HG03558 (cell line): Measurements from ENCODE around the gene TACC2.

ENCODE experiments used
- ATAC-seq: cut with Tn5 transposase; IDR thresholded peaks from one replicate; pipeline ENCODE4 v1.9.1; 2021; ENCODE audit warnings: moderate number of reproducible peaks; ENCODE audit not compliant: unreplicated experiment; ENCODE audit errors: extremely low read depth

Gene TACC2

DNA sequence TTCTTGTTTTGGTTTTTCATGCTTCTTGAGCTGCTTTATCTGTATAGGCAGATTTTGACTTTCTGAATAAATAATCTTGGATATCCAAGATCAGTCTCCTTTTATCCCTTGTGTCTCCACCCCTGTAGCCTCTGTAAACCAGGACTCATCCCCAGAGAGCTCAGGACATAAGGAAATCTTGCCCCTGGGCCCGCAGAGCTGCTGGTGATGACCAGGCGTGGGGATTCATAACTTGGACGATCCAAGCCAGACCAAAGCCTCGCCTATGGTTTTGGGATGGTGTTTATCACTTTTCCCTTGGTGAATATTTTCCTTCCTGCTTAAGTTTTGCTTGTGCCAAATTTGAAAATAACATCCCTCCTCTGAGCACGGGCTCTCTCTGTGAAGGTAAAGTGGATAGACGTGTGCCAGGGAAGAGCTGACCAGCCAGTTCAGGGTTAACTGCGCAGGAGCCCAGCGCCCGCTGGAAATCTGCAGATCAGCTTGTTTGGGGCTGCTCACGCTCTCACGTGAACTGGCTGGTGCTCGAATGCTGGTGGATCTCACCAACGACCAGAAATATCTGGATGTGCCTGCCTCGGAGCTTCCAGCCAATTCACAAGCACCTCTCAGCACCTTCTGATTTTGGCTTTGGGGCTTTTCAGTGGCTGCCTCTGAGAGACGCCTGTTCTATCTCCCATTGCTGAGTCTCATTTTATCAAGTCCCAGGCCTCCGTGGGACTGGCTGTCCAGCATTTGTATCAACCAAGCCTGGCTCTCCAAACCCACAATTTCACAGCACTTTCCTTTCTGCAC lies 150.1 kb downstream of the TACC2 start:
- ATAC-seq = no peak

DNA sequence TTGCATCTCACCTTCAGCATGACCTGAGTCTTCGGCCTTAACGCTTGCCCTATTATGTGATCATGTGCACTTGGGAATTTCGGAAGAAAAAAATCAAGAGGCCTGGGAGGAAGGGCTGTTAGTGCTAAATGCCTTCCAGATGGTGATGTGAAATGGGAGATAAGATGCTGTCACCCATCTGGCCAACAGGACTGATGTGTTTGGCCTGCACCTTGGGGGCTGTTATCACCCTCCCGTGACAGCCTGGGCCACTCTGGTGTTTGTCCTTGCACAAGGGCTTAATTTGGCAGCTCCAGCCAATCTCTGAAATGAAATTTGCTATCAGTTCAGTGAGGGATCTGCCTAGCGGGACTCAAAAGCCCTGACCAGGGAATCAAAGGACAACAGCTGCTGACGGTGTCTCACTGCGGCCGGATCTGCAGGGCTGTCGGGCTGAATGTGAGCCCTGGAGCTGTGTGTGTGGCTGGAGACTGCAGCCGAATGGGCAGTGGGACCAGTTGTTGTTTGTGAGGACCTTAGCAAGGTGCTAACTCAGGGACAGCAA lies 150.7 kb downstream of the TACC2 start:
- no peak for ATAC-seq

DNA sequence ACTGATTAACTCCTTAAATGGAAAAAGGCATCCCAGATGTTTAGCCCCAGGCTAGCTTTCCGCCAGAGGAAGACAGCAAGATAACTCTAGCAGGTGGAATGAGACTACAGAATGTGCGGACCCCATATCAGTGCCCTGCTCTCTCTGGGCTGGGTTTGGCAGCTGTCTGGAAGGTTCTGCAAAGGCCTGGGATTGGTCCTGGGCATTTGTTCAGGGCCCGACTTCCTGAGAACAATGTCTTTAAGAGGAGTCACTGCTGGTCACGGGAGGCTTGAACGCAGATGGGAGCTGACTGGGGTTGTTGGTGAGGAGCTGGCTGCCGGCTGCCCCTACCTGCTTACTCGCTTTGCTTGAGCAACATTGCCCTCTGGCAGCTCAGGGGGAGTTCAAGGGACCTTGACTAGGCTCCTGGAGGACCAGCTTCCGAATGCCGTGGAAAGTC lies 151.5 kb downstream of the TACC2 start:
- ATAC-seq = no peak

DNA sequence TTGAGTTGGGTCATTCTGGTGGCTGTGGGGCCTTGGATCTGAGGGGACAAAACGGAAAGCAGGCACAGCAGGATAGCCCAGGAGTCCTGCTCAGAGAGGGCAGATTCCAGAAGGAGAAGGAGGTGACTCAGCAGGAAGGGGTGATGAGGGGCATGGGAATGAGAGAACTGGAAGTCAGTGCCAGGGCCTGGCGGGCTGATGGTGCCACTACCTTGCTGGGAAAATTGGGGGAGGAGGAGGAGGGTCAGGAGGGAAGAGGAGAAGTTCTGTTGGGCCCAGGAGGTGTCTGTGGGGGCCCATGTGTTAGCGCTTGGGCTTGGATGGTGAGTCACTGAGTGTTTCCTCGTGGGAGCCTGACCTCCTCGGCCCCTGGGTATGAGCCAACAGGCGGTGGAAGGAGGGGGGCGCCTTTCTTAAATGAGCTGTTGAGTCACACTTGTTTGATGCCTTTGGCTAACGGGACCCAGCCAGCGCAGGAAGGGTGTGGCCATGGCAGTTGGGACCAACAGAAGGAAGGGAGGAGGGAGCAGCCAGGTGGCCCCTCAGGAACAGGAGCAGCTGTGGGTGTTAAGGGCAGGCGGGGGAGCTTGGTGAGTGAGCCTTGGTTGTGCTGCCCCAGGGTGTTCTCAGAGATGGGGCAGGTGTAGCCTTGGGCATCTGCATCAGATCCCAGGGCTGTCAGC lies 152.1 kb downstream of the TACC2 start:
- ATAC-seq = no peak

DNA sequence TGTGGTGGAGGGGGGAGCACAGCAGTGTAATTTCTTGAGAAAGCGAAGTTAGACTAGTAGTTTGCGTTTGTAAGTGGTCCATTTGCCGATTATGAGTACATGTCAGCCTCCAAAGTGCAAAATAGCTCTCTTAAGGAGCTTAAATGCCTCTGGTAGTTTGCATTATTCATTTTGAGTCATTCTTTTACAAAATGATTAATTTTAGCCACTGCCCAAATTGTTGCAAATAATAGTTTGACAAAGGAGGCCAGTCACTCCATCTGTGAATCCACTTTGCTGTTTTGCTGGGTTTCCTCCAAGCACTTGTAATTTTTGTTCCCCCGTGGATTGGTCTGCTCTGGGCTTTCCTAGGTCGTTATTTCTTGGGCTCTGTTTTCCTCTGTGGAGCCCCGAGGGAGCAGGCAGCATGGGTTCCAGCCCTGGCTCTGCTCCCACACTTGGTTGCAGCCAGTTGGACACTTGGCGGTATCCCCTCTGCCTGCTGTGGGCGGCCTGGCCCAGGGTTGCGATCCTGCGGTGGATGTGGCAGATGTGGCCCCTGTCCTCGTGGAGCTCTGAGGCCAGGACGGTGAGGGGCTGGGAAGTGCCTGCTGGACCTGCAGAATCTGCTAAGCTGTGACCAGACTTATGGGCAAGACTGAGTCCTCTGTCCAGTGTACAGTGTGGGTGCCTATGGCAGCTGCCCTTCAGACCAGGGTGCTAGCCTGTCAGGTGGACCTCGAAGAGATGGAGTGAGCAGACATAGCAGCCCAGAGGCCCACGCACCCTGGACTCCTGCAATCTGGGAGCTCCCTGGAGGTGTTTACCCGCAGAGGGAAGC lies 153.1 kb downstream of the TACC2 start:
- ATAC-seq = no peak

DNA sequence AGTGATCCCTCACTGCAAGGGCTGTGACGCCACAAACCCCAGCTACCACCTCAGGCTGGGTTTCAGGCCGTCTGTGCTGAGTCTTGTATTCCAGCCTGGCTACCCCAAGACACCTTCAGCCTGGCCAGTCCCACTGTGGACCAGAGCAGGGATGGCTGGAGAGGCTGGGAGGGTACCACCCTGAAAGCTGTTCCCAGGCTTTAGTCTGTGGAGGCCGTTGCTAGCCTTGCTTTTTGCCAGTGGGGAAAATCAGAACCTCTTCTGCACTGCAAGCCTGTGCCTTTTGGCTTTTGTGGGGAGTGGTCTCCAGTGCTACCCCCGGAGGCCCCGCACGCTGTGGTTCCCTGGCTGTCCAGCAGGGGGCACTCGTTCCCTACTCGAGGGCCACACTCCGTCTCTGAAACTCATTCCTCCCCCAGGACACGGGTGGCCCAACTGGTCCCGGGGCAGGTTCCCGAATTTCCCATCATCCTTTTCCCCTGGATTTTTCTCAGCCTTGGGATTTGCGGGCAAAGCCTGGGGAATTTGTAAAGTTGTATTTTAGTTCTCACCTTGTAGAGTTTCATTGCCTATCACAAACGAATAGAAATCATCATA lies 153.8 kb downstream of the TACC2 start:
- no peak for ATAC-seq

DNA sequence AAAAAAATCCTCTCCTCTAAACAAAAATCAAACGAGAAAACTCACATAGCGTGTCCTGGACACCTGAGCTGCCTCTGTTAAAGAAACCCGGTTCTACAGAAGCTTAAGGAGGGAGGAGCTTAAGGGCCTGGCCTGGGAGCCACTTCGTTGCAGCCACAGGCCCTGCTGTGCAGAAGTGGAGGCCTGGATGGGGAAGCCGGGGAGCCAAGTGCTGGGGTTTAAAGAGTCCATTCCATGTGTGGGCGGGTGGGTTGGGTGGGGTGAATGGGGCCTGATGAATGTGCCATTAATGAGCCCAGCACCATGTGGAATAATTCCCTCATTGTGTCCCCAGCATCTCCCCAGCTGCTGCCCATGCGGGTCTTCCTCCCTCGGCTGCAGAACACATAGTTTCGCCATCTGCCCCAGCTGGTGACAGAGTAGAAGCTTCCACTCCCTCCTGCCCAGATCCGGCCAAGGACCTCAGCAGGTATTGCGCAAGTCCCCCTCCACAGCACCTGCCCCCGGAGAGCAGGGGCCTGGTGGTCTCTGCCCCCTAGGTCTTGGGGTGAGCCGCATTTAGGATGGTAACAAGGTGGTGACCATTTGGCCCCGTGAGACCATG lies 154.4 kb downstream of the TACC2 start:
- no peak for ATAC-seq

DNA sequence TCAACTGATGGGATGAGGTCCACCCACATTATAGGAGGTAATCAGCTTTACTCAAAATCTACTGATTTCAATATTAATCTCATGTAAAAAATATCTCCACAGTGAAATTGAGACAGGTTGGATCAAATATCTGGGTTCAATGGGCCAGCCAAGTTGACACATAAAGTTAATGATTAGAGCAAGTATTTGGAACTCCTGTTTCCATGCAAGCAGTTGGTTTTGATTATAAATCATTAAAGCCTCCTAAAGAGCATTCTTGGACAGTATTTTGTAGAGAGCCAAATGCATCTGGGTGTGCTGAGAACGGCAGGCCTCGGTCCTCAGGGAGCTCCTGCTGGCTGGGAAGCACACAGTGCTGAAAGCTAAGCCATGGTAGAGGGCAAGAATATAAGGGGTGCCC lies 155.2 kb downstream of the TACC2 start:
- no peak for ATAC-seq

DNA sequence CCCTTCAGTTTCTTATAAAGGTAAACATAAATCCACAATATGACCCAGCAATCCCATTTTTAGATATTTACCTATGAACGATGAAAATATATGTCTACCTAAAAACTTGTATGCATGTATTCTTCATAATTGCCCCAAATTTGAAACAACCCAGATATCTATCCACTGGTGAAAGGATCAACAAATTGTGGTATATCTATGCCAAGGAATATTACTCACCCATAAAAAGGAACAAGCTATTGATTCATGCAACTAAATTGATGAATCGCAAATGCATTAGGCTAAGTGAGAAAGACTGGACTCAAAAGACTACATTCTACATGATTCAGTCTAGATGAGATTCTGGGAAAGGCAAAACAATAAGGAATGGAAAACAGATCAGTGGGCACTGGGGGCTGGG lies 156.2 kb downstream of the TACC2 start:
- ATAC-seq = no peak

DNA sequence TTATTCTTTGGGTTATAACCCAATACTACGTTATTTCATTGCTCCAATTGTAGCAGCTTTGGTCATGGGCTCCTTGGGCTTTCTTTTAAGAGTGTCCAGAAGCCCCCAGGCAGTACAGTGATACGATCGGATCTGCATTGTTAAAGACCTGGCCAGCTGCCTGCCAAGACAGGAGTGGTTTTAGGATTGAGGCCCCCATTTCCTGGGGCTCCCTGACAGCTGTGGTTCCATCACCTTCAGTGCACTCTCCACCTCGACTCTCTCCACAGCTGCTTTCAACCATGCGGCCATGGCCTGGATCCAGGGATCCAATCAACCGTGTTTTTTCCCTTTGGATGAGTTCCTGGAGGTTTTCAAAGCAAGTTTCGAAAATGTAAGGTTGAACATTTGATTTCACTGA lies 158.7 kb downstream of the TACC2 start:
- ATAC-seq = no peak

DNA sequence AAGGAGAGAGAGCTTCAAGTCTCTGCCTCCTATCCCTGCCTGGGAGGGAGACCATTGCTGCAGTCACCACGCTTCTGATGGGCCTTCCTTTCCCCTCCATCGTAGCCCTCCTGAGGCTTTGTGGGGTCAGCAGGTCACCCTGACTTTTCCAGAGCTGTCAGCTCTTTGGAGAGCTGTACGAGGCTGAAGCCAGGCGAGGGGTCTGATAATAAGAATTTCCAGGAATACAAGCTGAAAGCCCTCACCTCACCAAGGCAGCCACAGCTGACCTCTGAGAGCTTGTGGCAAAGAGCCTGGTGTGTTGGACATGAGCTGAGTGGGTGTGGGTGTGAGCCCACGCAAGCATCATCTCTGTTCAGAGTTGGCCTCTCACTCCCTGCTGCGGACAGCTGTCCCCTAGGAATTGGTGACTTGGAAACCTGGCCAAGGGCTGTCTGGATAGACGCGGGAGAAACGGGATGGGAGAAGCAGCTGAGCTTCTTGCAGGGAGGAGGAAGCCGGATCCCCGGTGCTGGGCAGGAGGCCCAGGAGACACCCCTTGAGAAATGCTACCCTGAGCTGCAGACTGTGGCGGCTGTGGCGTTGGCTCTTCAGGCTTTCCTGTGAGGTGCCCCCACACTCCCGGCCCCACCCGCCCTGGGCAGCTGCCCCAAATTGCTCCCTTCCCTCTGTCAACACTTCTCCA lies 160.1 kb downstream of the TACC2 start:
- no peak for ATAC-seq

DNA sequence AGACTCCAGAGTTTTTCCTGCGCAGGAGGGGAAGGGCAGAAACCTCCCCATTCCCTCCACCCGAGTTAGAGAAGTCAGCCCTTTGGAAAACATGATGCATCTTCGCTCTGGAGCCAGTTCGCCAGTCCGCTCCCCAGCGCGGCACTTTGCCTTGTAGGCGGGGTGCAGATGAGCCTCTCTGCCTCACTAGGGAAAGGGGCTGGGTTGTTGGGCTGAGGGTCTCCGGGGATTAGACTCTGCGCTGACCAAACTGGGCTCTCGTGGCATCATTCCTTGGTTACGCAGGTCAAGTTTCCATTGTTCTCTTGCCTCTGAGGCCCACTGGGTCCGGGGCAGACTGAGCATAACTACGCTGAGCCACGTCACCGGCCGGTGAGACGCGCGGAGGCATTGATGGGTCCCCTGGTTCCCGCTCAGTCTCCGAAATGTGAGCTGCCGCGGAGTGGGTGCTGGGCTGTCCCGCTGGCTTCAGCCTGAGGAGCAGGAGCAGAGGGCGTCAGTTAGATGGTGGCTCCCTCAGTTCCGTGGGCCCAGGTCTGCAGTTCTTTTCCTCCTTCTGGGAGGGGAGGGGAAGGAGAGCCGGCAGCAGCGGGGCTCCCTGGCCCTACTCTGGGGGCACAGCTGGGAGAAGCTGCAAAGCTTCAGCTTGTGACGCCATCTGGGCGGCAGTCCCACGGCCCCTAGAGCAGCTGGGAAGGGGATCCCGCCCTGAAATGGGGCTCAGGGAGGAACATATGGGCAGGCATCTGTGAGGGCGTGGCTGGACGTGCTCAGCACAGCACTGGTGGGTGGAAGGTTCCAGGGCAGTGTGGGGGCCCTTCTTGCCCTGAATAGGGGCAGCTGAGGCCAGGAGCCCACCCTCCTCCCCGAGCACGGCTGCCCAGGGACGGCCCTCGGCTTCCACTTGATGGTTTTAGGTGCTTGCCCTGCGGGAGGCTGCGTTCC lies 160.9 kb downstream of the TACC2 start:
- ATAC-seq = no peak

DNA sequence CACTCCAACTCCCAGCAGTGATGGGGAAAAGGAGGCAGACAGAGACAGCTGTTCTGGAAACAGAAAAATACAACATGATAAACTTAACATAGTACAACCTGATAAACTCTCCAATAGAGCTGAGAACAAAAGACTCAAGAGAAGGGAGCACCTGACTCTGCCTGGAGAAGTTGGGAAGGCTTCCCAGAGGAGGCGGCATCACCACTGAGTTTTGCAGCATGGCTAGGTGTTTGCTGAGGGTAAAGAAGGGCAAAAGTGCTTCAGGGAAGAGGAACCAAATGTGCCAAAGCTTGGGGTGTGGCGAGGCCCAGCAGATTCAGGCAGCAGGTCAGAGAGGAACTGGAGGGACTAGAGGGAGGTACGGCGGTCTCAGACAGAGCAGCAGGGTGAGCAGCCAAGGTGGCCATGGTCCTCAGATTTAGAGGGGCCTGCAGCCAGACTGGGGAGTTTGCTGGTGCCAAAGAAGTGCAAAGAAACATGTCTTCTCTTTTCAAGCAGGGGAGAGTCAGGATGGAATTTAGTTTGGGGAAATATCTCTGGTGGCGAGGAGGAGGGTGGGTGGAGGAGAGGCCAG lies 162.2 kb downstream of the TACC2 start:
- no peak for ATAC-seq

DNA sequence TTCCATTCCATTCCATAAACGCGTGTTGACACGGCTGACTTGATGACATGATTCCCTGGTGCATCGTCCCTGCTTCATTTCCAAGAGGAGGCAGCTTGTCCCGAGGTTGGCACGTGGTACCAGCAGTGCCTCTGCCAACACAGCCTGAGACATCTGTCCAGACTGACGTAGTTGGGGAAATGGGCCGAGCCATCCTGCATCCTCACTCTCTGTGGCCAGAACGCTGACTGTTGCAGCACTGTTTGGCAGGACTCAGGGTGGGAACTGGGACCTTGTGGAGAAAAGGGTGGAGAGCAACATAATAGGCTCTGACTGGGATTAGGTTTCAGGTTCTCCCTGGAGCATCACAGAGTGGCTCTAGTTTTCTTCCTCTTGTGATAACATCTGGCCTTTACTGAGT lies 163.6 kb downstream of the TACC2 start:
- ATAC-seq = no peak

DNA sequence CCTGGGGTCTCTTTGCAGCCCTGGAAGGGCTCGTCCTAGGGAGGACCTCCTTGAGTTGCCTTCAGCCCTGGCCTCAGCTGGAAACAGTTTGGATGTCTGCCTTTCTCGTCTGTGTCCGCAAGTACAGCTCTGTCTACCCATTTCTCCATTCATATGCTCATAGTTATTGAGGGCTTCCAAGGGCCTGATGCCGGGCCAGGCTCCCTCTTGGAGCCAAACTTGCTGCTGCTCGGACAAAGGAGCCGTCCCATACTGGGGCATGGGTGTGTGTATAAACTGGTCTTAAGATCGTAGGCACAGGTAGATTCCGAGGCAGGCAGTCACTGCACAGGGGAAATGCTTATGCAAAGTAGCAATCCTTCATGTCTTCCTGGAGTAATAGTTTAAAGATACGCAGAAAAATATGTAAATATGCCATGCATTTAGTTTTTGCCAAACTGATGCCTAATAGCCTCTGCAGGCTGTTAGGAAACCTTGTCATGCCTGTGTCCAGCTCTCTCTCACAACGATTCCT lies 165.1 kb downstream of the TACC2 start:
- no peak for ATAC-seq

DNA sequence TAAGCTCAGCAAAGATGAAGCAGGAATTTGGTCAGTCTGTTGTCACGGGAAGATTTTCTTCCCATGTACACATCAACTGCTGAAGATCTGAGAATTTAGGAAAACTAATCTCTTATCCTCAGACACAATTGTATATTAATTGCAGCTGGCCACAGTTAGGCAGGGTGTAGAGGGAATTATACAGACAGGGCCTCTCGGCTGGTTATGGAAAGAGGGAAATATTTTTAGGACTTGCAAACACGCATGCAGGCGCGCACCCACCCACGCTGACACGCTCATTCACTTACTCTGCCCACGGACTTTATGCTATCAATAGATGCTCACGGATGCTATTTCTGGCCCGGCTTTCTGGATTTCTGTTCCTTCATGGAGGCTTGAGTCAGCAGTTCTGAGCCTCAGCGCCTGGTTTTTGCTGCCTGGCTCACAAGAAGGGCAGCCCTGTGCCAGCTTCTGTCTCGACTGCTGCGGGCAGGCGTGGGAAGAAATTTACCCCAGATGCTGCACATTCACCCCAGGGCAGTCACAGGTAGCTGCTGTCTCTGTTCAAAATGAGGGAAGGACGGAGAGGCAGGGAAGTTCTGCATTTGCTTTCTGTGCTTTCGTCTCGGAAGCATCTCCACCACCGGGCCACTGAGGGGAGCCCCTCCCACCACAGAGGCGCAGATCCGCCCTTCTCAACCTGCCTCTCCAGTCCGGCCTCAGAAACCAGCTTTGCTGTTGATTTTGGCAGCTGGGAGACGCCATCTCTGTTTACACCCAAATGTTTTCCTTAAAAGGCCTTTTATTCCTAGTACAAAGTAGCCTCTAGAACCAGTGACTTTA lies 165.8 kb downstream of the TACC2 start:
- no peak for ATAC-seq

DNA sequence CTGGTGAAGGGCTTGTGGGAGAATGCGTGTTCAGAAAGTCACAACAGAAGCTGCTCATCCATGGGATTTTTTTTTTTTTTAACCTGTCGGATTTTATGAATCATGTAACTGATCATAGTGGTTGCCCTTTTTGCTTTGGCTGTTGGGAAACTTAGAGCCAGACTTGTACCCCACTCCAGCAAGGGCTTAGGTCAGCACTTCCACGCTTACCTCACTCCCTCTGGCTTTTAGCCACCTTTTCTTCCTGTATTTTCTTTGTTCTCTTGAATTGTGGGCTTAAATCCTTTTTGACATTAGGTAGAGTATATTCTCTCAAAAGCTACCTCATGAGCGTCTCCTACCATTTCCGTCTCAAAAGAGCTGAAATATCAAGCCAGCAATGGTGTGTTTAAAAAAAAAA lies 168.5 kb downstream of the TACC2 start:
- ATAC-seq = no peak
